Activated T-cell treated with anti-CD3 and anti-CD28 coated beads for 1 hour (primary cell): ENCODE results near the gene SNTG2.
"Not testable (repeated sequence)": the region's sequence is repeated elsewhere in the genome, so short reads cannot be mapped to it uniquely, and the experiment has no call there.

Experiments
- DNase-seq: peaks from one replicate; pipeline ENCODE4 v3.0.0-alpha.2; 2020; ENCODE audit warnings: low read depth

Gene SNTG2

GRCh38 chr2:1053786-1054185 is 103.1 kb downstream of the SNTG2 start:
- no peak for DNase-seq

GRCh38 chr2:1054399-1054798 is 103.8 kb downstream of the SNTG2 start:
- no peak for DNase-seq

DNA sequence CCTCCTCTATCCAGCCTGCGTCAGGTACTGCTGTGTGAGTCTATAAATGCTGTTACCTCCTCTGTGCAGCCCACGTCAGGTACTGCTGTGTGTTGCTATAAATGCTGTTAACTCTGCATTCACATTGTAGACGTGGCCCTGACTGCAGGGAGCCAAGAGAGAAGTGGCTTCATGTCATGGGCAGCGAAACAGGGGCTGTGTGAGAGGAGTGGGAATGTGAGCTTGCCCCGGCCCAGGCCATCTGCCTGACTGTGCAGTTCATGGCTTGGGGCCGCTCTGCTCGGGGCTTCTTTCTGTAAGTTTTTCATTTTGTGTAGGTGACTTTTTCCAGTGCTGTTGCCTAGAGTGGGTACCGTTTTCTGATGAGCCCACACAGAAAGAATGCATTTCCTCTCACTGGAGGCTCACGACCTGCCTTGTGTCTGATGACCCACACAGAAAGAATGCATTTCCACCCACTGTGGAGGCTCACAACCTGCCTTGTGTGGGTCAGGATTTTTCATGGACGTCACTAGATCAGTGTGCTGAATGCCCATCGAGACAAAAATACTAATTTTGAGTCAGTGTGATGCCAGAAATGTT is 104.5 kb downstream of the SNTG2 start:
- DNase-seq: no peak

DNA sequence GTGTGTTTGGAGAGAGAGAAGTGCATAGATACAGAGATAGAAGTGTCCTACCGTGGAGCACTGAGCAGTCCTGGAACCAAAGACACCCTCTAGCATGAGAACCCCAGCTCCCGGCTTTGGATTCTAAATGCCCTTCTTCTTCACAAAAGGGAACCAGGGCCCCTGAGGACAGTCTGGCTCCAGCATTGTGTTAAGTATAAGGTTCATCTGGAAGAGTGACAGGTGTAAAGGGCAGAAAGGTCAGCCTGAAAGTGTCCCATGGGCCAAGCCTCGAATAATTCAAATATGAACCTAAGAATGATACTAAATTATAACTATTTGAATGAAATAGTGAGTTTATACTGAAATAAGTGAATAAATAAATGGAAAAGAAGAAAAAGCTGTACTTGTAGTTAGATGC is 109.7 kb downstream of the SNTG2 start:
- DNase-seq: no peak

- DNase-seq: no peak
These were observed 110.3 kb downstream of the SNTG2 start for GRCh38 chr2:1060987-1061386.

- no peak for DNase-seq
These were observed 117.6 kb downstream of the SNTG2 start for GRCh38 chr2:1068241-1068640.

DNA sequence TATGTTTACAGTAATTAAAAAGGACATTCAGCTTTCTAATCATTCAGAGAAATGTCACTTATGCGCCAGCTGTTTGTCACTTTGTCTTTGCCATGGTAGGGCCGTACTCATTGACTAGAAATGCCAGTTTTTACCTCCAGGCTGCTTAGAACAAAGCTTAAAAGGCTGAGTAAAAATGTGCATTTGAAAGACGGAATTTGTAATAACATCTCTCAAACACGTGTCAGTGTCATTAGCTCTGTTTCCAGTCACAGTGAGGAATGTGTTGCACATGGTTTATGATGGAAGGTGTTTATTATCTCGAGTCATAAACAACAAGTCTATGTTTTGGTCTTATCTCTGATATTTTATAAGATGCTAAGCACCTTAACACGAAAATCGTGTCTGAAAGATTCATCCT is 118.2 kb downstream of the SNTG2 start:
- DNase-seq: no peak

DNA sequence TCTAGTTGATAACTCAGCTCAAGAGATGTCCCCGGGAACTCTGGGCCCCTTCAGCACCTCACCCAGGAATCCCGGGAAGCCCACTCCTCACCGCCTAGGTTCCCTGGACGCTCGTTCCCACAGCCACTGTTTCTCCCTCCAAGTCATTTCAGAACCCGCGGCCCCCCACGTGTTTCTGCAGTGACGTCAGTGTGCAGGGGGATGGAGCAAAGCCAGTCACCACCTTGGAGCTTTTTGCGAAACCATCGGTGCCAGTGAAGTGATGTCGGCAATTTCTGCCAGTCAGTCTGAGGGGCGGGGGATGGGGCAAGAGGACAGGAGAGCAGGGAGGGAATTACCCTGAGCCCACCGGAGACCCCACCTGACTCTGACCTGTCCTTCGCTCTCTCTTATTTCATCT is 119.2 kb downstream of the SNTG2 start:
- no peak for DNase-seq

DNA sequence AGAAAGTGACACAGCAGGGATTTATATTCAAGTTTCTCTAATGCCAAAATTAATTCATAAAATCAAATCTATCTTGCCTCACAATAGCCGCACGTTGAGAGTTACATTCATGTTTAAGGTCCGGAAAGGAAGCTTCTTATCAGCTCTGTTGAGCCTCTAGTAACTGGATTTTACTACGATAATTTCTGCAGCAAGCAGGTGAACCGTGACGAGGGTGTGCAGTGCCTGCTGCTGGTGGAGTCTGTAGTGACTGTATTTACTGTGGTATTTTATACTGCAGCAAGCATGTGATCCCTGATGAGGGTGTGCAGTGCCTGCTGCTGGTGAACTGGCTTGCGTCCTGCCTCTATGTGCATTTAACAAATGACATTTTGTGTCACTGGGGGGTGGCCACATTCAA is 120.0 kb downstream of the SNTG2 start:
- DNase-seq: no peak

GRCh38 chr2:1071650-1072049 is 121.0 kb downstream of the SNTG2 start:
- DNase-seq: no peak

GRCh38 chr2:1072250-1072649 is 121.6 kb downstream of the SNTG2 start:
- DNase-seq: no peak

DNA sequence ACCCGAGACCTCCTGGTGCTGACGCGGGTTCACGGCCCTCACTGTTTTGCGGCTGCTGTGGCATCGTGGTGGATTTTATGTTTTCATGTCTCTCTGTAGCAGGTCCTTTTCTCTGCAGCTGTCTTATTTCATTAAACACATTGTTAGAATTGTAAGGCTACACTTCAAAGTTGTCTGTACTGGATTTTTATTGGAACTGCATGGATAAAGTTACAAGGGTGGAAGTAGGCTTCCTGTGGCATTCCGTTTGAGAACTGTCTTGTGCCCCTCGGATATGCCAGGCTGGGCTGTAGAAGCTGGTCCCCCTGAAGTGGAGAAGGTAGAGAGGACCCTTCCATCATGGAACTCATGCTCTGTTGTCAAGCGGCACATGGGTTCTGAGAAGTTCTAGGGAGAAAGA is 127.3 kb downstream of the SNTG2 start:
- DNase-seq: no peak

GRCh38 chr2:1078326-1078725 is 127.7 kb downstream of the SNTG2 start:
- DNase-seq: no peak

DNA sequence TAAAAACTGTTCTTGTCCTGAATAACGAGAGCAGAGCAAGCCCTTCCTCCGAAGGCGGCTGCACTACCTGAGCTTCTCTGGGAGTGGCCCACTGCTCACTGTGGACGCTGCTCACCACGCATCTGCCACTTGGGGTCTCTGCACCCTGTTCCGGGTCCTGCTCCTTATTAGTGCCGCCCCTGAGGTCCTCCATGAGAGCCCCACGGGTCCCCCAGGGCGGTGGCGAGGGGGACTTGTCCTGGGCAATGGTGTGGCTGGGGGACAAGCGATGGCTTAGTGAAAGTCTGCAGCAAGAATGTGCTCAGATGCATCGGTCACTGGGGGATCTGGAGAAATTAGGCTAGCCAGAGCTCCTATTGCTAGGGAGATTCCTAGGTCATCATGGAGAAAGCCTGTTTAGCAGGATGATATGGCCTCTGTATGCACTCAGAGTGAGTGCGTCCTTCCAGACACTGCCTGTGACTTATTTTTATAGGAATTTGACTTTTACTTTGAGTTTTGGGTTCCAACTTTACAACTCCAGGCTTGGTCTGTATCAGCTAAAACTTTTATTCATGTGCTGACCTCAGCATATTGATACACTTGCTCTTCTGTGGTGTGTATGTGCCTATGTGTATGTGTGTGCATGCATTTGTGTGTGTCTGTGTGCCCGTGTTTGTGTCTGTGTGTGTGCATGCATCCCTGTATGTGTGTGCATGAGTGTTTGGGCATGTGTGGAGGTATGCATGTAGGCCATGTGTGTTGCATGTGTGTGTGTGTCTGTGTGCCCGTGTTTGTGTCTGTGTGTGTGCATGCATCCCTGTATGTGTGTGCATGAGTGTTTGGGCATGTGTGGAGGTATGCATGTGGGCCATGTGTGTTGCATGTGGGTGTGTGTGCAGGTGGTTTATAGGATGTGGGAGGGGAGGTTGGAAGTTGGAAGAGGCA is 129.5 kb downstream of the SNTG2 start:
- no peak for DNase-seq

DNA sequence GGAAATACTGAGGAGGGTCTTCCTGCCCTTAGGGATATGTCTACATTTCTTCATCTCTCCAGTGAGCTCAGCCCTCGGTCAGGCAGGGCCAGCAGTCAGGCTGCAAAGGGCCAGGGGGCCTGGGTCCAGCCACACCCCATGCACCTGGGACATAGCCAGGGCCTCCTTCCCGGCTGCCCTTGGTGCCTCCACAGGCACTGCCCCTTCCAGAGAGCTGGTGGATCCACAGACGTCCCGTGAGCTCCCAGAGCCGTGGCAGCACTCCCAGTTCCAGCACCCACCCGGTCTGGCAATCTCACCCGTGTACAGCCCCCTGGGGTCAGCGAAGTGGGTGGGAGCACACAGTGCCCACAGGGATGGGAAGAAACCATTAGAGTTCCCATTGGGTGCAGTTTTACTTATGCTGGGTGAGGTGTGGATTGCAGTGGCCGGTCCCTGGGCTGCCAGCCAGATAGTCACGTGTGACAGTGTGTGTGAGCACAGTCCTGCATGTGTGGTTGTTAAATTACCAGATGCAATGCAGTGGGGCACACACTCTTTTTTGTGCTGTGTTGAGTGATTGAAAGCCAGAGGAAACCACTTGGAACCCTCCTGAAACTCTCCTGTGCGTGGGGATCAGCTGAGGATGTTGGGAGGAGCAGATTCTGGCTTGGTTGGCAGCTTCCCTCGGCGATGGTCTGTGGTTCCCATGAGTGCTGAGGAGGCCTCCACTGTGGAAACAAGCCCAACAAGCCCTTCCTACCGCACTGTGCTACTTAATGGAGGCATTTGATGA is 131.0 kb downstream of the SNTG2 start:
- no peak for DNase-seq

- DNase-seq: no peak
These were observed 132.0 kb downstream of the SNTG2 start for GRCh38 chr2:1082456-1083205.

DNA sequence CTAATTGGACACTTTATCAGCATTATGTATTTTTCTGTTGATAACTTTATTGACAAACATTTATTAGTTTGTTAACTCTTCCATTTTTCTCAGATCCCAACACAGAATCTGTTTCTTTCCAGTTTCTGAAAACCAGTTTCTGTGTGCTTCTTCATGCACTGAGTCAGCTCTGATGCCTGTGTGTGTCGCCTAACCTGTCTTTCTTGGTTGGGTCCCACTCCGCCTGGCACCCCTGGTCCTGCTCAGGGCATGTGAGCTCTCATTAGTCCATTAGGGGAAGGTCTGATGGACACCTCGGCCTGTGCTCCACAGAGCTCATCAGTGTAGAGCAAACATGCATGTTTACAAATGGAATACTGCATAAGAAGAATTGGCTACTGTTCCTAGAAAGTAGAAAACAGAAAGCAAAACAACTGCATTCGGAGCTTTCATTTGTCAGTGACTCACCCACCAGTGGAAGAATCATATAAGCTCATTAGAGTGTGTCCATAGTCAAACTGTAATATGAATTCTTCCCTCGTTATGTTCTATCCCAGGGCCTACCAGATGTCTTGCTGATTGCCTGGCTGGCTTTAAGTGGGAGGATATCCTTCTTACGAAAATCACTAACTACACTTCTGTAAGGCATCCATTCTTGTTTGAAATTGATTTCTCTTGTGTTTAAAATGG is 137.7 kb downstream of the SNTG2 start:
- DNase-seq: no peak

DNA sequence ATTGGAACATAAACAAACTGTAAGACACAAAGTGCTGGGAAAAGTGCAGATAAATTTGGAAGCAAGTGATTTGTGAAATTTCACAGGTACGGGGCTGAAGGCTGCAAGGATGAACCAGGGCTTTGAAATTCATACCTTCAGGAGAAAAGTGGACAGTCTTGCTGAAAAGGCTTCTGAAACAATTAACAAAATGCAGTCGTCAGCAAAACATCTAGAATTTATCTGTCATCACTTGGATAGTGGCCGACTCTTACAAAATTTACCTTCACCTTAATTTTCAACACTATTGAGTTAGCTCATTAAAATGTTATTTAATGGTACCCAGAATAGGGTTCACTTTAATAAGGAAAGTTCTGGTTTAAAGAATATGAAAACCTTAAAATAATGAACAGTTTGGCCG is 138.3 kb downstream of the SNTG2 start:
- no peak for DNase-seq

DNA sequence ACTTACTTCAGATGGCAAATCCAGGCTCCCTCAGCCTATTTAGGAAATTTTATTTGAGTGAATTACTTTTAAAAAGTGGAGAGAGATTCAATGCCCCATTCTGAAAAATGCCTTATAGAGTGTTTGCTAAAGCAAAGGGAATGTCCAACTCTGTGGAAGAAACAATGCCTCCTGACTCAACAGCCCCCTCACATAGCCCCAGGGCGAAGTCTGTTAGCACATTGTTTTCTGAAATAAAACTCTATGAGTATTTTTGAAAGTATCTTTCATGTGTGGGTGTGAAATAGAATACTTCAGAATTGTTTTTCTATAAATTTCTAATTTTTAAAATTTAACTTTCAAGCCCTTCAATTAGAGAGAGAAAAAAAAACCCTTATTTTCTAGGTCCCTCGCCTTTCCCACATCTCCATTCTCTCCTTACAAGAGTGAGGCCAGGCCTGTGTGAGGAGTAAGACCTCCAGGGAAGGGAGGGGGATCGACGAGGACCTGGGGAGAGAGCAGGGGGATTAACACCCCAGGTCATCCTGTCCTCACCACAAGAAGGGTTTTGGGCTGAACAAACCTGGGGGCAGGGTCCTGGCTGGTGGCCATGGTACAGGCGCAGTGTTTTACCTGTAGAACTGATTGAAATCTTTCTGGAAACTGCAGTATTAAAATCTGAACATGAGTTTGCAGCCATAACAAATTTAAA is 141.4 kb downstream of the SNTG2 start:
- no peak for DNase-seq

GRCh38 chr2:1093668-1094067 is 143.0 kb downstream of the SNTG2 start:
- not testable (repeated sequence) for DNase-seq

DNA sequence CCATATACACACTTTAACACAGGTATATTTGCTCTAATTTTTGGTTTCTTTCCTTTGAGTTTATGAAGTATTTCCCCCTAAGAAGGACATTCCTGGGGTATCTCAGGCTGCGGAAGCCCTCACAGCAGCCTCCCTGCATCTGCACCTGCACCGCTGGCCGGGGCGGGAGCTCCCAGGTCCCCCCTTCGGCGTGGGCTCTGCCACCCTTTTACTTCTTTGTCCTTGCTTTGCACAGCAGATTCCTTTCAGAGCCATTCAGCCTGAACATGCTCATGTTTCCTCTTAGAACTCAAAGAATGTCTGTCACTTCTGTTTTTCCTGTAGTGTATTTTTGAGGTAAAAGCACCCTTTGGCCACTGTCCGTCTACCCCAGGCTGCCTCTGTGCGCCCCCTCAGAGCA is 146.5 kb downstream of the SNTG2 start:
- no peak for DNase-seq
